Naive B cell (primary cell): ENCODE results near the gene CHKA. TPM values are rescaled to one million over a fixed set of nuclear protein-coding genes. Genes with fewer than 3 reads are reported as not detected.

Experiments
- ATAC-seq, 2 donors: fragments of 150-1000 bp; cut with Tn5 transposase; 2 replicates each; pipeline ENCODE4 v1.10.0; 2021; ENCODE audit warnings: low read depth in 2 of 2, mild to moderate bottlenecking in 2 of 2, moderate library complexity in 2 of 2
- DNase-seq: peaks from one replicate; pipeline ENCODE4 v3.0.0; 2022
- H3K27ac Mint-ChIP-seq, 6 donors: one replicate each; pipeline ENCODE4 v1.8.0; 2020 to 2022; ENCODE audit warnings: mild to moderate bottlenecking in 6 of 6, mixed read lengths in 6 of 6, moderate library complexity in 5 of 6, inconsistent platforms in 2 of 6
- H3K27me3 Mint-ChIP-seq, 3 donors: one replicate each; pipeline ENCODE4 v1.8.0; 2021 to 2022; ENCODE audit warnings: mixed read lengths in 3 of 3, mild to moderate bottlenecking in 1 of 3
- H3K36me3 Mint-ChIP-seq, 2 donors: one replicate each; pipeline ENCODE4 v1.8.0; 2020 to 2022; ENCODE audit warnings: mixed read lengths in 2 of 2, inconsistent platforms in 1 of 2, mild to moderate bottlenecking in 1 of 2
- H3K4me1 Mint-ChIP-seq, 3 donors: one replicate each; pipeline ENCODE4 v1.8.0; 2020 to 2022; ENCODE audit warnings: mixed read lengths in 3 of 3, inconsistent platforms in 1 of 3, mild to moderate bottlenecking in 1 of 3, moderate library complexity in 1 of 3
- H3K4me3 Mint-ChIP-seq, 8 donors: one replicate each; pipeline ENCODE4 v1.8.0; 2020 to 2022; ENCODE audit warnings: mild to moderate bottlenecking in 8 of 8, mixed read lengths in 8 of 8, moderate library complexity in 8 of 8, inconsistent platforms in 2 of 8
- H3K9me3 Mint-ChIP-seq, 7 donors: one replicate each; pipeline ENCODE4 v1.8.0; 2020 to 2022; ENCODE audit warnings: mixed read lengths in 7 of 7, mild to moderate bottlenecking in 5 of 7, inconsistent platforms in 2 of 7, moderate library complexity in 1 of 7
- polyA plus RNA-seq, 6 donors: library from polyadenylated mRNA; unstranded; fragments of 300-500 nt; fragmentation: Illumina TruSeq; gene quantifications; one replicate each; pipeline ENCODE4 v1.2.3, GENCODE V29; 2021; ENCODE audit warnings: low read depth in 6 of 6

The CHKA gene
- polyA plus RNA-seq, 6 donors from 2014 or later, result 4.9 to 17.6 (median 6.4) TPM

DNA sequence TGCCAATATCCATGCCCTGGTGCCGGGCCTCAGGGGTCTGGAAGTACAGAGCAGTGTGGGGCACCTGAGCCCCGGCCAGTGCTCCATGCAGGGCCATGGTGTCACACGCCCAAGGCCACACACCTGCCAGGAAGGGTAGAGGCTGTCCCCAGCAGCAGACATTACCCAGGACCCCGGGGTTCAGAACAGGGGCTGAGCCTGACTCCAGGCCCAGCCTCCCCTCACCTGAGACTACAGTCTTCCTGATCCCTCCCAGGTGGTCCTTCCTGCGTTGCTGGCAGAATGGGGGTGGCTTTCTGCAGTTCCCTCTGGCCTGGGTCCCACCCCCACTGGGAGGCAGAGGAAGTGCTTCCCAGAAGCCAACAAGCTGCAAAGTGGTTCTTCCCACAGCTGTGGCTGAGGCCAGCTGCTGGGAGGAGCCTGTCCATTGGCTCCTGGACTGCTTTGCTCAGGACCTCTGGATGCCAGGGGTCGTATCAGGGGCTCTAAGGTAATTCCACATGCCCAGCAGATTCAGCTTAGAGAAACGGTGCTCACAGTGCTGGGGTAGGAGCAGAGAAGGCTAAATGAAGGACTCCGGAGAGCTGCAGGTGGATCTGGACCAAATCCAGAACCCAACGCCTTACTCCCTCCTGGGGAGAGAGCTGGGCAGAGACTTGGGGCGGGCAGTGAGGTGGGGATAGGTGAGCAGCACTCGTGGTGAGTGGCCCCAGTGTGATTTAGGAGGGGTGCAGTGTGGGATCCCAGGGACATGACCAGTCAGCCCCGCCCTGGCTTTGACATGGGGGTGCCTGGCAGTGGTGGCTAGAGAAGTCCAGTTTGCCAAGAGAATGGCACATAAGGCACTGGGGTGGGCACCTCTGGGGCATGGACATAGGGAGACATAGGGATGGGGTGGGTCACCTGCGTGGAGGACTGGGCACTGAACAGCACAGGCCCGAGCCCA, 69.7 kb downstream of the CHKA start:
- Mint-ChIP-seq H3K4me1 (no peaks in the 10 kb centered on the region), H3K4me3 (peak overlapping the region in 1 of 8 donors; percentile 41), H3K9me3 (no peaks in the 10 kb centered on the region), H3K36me3 (peaks cover 0 to 7% of the 10 kb centered on the region in 2 donors), H3K27me3 (no peaks in the 10 kb centered on the region), H3K27ac (peak overlapping the region in 3 of 6 donors; percentile 7 to 67 (median 9))
- ATAC-seq (no peak), DNase-seq (no peak)

DNA sequence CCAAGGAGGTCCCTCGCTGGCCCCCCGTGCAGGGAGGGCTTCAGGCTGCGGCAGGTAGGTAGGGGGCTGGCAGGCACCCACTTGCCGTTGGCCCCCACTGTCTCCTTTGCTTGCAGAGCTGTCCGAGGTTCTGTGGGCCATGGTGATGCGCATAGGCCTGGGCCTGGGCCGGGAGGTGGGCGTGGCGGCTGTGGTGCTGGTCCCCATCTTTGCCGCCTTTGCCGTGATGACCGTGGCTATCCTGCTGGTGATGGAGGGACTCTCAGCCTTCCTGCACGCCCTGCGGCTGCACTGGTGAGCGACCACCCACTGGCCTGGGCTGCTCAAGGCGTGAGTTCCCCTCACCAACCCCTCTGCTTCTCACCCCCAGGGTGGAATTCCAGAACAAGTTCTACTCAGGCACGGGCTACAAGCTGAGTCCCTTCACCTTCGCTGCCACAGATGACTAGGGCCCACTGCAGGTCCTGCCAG, 70.8 kb downstream of the CHKA start:
- no peak for ATAC-seq
- DNase-seq, result no peak
- Mint-ChIP-seq H3K36me3 (peaks cover 0 to 7% of the 10 kb centered on the region in 2 donors), H3K4me1 (no peaks in the 10 kb centered on the region), H3K27me3 (no peaks in the 10 kb centered on the region), H3K9me3 (no peaks in the 10 kb centered on the region), H3K27ac (no peak overlapping the region), H3K4me3 (no peak overlapping the region)

DNA sequence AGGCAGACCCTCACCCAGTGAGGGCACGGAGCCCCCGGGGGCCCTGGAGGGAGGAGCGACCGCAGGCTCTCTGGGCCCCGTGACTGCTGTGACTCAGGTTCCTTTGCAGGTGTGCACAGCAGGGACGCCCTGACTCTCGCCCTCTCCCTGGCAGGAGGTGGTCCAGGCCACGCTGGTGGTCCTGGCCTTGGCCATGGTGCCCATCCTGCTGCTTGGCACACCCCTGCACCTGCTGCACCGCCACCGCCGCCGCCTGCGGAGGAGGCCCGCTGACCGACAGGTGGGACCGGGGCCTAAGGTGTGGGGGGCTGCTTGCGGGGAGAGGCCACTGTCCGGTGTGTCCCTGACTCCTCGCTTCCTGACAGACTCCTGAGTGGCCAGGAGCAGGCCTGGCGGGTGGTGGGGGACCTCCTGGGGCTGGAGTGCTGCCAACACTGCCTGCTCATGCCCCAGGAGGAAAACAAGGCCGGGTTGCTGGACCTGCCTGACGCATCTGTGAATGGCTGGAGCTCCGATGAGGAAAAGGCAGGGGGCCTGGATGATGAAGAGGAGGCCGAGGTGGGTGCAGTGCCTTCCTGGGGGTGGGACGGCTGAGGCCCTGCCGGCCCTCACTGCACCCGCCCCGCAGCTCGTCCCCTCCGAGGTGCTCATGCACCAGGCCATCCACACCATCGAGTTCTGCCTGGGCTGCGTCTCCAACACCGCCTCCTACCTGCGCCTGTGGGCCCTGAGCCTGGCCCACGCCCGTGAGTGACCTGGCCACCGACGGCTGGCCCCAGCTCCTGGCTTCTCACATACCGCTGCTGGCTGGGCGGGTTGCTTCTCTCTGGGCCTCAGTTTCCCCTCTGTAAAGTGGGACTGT, 71.4 kb downstream of the CHKA start:
- Mint-ChIP-seq H3K9me3 (no peaks in the 10 kb centered on the region), H3K4me1 (no peaks in the 10 kb centered on the region)

DNA sequence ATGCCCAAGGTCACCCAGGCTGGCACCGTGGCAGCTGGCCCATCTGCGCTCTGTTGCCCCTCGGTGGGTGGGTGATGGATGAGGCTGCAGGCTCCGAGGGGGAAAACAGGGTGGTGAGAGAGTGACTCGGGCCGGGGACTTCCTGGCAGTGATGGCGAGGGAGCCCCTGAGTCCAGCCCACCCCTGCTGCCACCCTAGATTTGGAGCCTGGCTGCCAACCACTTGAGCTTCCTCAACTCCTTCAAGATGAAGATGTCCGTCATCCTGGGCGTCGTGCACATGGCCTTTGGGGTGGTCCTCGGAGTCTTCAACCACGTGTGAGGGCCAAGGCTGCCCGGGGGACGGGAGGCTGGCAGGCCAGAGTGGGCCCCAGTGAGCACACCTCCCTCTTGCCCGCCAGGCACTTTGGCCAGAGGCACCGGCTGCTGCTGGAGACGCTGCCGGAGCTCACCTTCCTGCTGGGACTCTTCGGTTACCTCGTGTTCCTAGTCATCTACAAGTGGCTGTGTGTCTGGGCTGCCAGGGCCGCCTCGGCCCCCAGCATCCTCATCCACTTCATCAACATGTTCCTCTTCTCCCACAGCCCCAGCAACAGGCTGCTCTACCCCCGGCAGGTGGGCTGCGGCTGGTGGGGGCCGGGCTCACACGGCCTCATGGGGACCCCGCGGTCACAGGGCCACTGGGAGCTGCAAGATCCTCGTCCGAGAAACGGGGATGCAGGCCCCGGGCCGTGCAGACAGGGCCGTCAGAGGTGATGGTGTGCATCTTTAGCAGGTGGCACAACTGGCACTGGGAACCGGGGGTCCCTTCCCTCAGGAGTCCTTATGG, 72.3 kb downstream of the CHKA start:
- Mint-ChIP-seq H3K36me3 (peaks cover 0 to 7% of the 10 kb centered on the region in 2 donors), H3K27ac (no peak overlapping the region), H3K4me3 (peak overlapping the region in 1 of 8 donors; percentile 16)

More for the DNA sequence above, 71.4 kb downstream of the CHKA start:
- Mint-ChIP-seq H3K36me3 (peaks cover 0 to 7% of the 10 kb centered on the region in 2 donors), H3K4me3 (no peak overlapping the region), H3K27ac (no peak overlapping the region), H3K27me3 (no peaks in the 10 kb centered on the region)
- DNase-seq, result no peak
- ATAC-seq, result no peak

DNA sequence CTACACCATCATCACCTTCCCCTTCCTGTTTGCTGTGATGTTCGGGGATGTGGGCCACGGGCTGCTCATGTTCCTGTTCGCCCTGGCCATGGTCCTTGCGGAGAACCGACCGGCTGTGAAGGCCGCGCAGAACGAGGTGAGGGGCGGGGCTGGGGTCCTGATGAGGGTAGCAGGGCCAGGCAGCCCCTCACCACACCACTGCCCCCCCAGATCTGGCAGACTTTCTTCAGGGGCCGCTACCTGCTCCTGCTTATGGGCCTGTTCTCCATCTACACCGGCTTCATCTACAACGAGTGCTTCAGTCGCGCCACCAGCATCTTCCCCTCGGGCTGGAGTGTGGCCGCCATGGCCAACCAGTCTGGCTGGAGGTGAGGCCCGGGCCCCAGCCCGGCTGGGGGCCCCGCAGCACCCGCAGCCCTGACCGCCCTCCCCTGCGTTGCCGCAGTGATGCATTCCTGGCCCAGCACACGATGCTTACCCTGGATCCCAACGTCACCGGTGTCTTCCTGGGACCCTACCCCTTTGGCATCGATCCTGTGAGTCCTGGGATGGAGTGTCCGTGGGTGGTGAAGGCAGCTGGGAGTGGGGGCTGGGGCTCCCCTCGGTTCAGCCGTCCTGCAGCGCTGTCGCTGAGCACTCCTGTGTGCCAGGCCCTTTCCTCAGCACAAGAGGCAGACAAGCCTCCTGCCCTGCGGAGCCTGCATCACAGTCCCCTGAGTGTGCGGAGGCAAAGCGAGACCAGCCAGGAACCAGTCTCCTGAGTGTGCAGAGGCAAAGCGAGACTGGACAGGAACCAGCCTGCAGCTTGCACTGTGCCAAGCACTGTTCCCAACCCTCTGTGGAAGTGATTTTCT, 73.5 kb downstream of the CHKA start:
- ATAC-seq, result no peak
- H3K4me3 Mint-ChIP-seq, result no peak overlapping the region
- peaks cover 0 to 7% of the 10 kb centered on the region in 2 donors for H3K36me3 Mint-ChIP-seq
- DNase-seq, result no peak
- H3K4me1 Mint-ChIP-seq, result no peaks in the 10 kb centered on the region
- no peak overlapping the region for H3K27ac Mint-ChIP-seq
- H3K27me3 Mint-ChIP-seq, result no peaks in the 10 kb centered on the region
- H3K9me3 Mint-ChIP-seq, result no peaks in the 10 kb centered on the region

More for the DNA sequence above, 72.3 kb downstream of the CHKA start:
- H3K27me3 Mint-ChIP-seq, result no peaks in the 10 kb centered on the region
- no peaks in the 10 kb centered on the region for H3K4me1 Mint-ChIP-seq
- no peaks in the 10 kb centered on the region for H3K9me3 Mint-ChIP-seq
- no peak for DNase-seq
- no peak for ATAC-seq

DNA sequence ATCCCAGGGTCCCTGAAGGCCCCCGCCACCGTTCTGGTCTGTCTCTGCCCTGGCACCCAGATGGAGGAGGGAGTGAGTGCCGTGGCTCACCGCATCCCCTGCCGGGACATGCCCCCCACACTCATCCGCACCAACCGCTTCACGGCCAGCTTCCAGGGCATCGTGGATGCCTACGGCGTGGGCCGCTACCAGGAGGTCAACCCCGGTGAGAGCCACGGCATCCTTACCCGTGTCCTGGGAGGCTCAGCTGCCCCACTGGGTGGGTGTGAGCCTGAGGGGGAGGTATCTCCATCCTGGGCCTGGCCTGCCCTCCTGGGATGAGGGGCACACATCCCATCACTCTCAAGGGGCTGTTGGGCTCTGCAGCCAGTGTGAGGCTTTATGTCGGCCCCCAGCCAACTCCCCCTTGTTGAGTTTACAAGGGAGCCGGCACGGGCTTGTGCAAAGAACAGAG, 76.3 kb downstream of the CHKA start:
- Mint-ChIP-seq H3K36me3 (no peaks in the 10 kb centered on the region), H3K27me3 (no peaks in the 10 kb centered on the region), H3K4me3 (peak overlapping the region in 2 of 8 donors; percentile 20 to 47), H3K27ac (no peak overlapping the region), H3K4me1 (peaks cover 12 to 16% (median 14%) of the 10 kb centered on the region in 3 donors), H3K9me3 (no peaks in the 10 kb centered on the region)
- ATAC-seq (no peak), DNase-seq (no peak)

DNA sequence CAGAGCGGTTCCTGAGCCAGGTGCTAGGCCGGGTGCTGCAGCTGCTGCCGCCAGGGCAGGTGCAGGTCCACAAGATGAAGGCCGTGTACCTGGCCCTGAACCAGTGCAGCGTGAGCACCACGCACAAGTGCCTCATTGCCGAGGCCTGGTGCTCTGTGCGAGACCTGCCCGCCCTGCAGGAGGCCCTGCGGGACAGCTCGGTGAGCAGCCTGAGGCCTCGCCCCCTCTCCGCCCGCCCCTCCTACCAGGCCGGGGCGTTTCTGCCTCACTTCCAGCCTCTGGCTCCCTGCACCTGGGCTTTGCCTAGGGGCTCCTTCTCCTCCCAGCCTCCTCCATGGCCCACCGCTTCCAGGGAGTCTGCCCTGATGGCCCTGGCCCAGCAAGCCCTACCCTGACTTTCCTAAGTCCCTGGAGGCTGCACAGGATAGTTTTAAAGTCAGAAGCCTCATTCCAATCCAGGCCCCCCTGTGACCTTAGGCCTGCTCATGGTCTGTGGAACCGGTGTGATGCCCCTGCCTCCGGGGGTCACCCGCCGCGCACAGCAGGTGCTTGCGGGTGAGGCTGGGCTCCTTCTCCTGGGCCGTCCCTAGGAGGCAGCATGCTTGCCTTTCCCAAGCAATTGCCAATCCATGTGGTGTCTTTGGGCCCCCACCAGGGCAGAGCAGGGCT, 76.9 kb downstream of the CHKA start:
- Mint-ChIP-seq H3K27me3 (no peaks in the 10 kb centered on the region), H3K4me3 (no peak overlapping the region), H3K9me3 (no peaks in the 10 kb centered on the region), H3K4me1 (peaks cover 17 to 22% (median 19%) of the 10 kb centered on the region in 3 donors), H3K27ac (peak overlapping the region in 1 of 6 donors; percentile 26), H3K36me3 (no peaks in the 10 kb centered on the region)
- no peak for ATAC-seq
- no peak for DNase-seq

DNA sequence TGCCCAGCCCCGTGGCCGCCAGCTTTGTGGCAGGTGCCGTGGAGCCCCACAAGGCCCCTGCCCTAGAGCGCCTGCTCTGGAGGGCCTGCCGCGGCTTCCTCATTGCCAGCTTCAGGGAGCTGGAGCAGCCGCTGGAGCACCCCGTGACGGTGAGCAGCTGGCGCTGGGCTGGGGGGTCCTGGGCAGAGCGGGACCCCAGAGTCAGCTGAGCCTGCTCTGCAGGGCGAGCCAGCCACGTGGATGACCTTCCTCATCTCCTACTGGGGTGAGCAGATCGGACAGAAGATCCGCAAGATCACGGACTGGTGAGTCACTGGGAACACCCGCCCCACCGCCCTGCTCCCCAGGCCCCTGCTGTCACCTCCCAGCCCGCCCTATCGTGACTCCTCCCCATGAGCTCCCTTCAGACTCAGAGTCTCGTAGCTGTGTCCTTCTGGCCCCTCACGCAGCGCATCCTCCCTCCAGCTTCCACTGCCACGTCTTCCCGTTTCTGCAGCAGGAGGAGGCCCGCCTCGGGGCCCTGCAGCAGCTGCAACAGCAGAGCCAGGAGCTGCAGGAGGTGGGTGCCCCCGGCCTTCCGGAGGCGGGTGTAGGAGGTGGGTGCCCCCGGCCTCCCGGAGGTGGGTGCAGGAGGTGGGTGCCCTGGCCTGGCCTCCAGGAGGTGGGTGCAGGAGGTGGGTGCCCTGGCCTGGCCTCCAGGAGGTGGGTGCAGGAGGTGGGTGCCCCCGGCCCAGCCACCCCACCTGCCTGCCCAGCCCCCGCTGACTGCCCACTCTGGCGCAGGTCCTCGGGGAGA, 77.6 kb downstream of the CHKA start:
- H3K4me1 Mint-ChIP-seq, result peaks cover 20 to 25% (median 22%) of the 10 kb centered on the region in 3 donors
- H3K36me3 Mint-ChIP-seq, result no peaks in the 10 kb centered on the region
- no peaks in the 10 kb centered on the region for H3K27me3 Mint-ChIP-seq
- DNase-seq, result no peak
- H3K27ac Mint-ChIP-seq, result no peak overlapping the region
- no peak for ATAC-seq
- no peaks in the 10 kb centered on the region for H3K9me3 Mint-ChIP-seq
- H3K4me3 Mint-ChIP-seq, result no peak overlapping the region

DNA sequence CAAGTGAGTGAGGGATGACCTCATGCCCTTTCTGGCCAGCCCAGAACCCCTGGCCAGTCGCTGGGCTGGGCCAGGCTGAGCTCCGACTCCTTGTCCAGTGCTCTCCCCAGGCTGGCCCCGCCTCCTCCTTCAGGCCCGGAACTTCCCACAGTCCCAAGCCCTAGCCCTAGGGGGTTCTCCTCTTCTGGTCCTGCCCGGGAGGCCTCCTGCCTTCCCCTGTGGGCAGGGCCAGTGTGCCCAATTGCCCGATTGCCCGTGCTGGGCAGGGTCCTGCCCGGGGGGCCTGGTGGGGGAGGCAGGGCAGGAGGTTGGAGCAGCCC, 78.2 kb downstream of the CHKA start:
- H3K4me3 Mint-ChIP-seq, result no peak overlapping the region
- H3K27ac Mint-ChIP-seq, result no peak overlapping the region
- no peaks in the 10 kb centered on the region for H3K9me3 Mint-ChIP-seq
- no peaks in the 10 kb centered on the region for H3K27me3 Mint-ChIP-seq
- DNase-seq (no peak), ATAC-seq (no peak)
- H3K4me1 Mint-ChIP-seq, result peaks cover 20 to 25% (median 22%) of the 10 kb centered on the region in 3 donors
- H3K36me3 Mint-ChIP-seq, result no peaks in the 10 kb centered on the region

DNA sequence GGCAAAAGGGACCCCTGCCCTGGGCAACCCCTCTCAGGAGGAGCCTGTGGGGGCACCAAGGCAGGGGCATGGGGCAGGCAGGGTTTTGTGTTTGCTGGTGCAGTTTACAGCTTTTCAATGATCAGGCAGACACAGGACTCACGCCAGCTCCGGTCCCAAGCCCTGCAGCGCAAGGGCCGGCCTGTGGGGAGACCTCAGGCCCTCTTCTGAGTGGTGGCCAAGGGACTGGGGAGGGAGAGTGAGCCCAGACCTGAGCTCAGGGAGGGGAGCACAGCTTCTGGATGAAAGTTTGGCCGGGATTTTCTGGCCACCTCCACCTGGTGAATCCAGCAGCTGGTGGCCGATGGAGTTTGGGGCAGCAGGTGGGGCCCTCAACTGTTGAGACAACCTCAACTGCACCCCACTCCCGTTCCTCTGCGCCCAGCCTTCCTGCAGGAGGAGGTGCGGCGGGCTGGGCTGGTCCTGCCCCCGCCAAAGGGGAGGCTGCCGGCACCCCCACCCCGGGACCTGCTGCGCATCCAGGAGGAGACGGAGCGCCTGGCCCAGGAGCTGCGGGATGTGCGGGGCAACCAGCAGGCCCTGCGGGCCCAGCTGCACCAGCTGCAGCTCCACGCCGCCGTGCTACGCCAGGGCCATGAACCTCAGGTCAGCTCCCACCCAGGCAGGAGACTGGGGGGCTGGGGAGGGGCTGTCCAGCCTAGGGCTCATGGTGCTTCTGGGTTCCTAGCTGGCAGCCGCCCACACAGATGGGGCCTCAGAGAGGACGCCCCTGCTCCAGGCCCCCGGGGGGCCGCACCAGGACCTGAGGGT, 78.8 kb downstream of the CHKA start:
- H3K27ac Mint-ChIP-seq, result no peak overlapping the region
- peak overlapping the region in 1 of 8 donors; percentile 73 for H3K4me3 Mint-ChIP-seq
- H3K4me1 Mint-ChIP-seq, result peaks cover 20 to 27% (median 23%) of the 10 kb centered on the region in 3 donors
- H3K9me3 Mint-ChIP-seq, result no peaks in the 10 kb centered on the region
- ATAC-seq (no peak), DNase-seq (no peak)
- no peaks in the 10 kb centered on the region for H3K27me3 Mint-ChIP-seq
- no peaks in the 10 kb centered on the region for H3K36me3 Mint-ChIP-seq
